ENCODE measurements around the gene CPXM2.

DNA sequence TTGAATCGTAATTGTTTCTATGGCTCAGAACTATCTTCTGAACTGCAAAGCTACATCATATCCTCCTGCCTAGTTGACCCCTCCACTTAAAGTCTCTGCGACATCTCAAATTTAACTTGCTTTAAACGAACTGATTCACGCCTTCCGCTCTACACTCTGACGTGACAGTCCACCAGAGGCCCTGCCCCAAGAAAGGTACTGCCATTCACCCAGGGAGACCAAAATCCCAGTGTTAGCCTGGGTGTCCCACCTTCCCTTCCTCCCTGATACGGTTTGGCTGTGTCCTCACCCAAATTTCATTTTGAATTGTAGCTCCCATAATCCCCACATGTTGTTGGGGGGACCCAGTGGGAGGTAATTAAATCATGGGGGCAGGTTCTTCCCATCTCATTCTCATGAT, 90.8 kb downstream of the CPXM2 start:
- TF ChIP-seq POLR2AphosphoS5 (IDR thresholded peaks at IDR 0.05; ENCODE audit: control insufficient read depth, insufficient read depth, low read depth, low read length): no peak
- TF ChIP-seq SP2 (IDR thresholded peaks at IDR 0.05; ENCODE audit: extremely low read depth, low read depth, low read length, poor library complexity, severe bottlenecking): no peak
- TF ChIP-seq CTBP1 (IDR thresholded peaks at IDR 0.05; ENCODE audit: borderline replicate concordance): no peak
- no peak for TF ChIP-seq HDGF (IDR thresholded peaks at IDR 0.05)
- TF ChIP-seq, protein P1, sequence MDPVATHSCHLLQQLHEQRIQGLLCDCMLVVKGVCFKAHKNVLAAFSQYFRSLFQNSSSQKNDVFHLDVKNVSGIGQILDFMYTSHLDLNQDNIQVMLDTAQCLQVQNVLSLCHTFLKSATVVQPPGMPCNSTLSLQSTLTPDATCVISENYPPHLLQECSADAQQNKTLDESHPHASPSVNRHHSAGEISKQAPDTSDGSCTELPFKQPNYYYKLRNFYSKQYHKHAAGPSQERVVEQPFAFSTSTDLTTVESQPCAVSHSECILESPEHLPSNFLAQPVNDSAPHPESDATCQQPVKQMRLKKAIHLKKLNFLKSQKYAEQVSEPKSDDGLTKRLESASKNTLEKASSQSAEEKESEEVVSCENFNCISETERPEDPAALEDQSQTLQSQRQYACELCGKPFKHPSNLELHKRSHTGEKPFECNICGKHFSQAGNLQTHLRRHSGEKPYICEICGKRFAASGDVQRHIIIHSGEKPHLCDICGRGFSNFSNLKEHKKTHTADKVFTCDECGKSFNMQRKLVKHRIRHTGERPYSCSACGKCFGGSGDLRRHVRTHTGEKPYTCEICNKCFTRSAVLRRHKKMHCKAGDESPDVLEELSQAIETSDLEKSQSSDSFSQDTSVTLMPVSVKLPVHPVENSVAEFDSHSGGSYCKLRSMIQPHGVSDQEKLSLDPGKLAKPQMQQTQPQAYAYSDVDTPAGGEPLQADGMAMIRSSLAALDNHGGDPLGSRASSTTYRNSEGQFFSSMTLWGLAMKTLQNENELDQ (CRISPR knock-in tag; IDR thresholded peaks at IDR 0.05; ENCODE audit: borderline replicate concordance): no peak
- TF ChIP-seq, protein P2, sequence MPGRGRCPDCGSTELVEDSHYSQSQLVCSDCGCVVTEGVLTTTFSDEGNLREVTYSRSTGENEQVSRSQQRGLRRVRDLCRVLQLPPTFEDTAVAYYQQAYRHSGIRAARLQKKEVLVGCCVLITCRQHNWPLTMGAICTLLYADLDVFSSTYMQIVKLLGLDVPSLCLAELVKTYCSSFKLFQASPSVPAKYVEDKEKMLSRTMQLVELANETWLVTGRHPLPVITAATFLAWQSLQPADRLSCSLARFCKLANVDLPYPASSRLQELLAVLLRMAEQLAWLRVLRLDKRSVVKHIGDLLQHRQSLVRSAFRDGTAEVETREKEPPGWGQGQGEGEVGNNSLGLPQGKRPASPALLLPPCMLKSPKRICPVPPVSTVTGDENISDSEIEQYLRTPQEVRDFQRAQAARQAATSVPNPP (IDR thresholded peaks at IDR 0.05; ENCODE audit: borderline replicate concordance, insufficient read depth, insufficient read length): no peak
- TF ChIP-seq, protein P3, sequence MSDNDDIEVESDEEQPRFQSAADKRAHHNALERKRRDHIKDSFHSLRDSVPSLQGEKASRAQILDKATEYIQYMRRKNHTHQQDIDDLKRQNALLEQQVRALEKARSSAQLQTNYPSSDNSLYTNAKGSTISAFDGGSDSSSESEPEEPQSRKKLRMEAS (CRISPR knock-in tag; IDR thresholded peaks at IDR 0.05): no peak
- TF ChIP-seq, protein P4, sequence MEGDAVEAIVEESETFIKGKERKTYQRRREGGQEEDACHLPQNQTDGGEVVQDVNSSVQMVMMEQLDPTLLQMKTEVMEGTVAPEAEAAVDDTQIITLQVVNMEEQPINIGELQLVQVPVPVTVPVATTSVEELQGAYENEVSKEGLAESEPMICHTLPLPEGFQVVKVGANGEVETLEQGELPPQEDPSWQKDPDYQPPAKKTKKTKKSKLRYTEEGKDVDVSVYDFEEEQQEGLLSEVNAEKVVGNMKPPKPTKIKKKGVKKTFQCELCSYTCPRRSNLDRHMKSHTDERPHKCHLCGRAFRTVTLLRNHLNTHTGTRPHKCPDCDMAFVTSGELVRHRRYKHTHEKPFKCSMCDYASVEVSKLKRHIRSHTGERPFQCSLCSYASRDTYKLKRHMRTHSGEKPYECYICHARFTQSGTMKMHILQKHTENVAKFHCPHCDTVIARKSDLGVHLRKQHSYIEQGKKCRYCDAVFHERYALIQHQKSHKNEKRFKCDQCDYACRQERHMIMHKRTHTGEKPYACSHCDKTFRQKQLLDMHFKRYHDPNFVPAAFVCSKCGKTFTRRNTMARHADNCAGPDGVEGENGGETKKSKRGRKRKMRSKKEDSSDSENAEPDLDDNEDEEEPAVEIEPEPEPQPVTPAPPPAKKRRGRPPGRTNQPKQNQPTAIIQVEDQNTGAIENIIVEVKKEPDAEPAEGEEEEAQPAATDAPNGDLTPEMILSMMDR (IDR thresholded peaks at IDR 0.05 in 2 of 3, conservative IDR thresholded peaks at IDR 0.05 in 1 of 3; ENCODE audit: insufficient read depth in 2 of 3, low read depth in 1 of 3, low read length in 3 of 3): no peak
- TF ChIP-seq CREB1 (IDR thresholded peaks at IDR 0.05): no peak
- no peak for TF ChIP-seq CREB1 (CRISPR knock-in tag; IDR thresholded peaks at IDR 0.05)
- TF ChIP-seq FOS (IDR thresholded peaks at IDR 0.05; ENCODE audit: extremely low read depth, insufficient read length): no peak
- no peak for TF ChIP-seq HMG20B (CRISPR knock-in tag; IDR thresholded peaks at IDR 0.05)
- TF ChIP-seq TSC22D4 (tag; IDR thresholded peaks at IDR 0.05): no peak
- no peak for TF ChIP-seq RFX5 (IDR thresholded peaks at IDR 0.05; ENCODE audit: low read depth, low read length)

All from K562 (cell line).